ENCODE results near the gene FXYD3. TPM values are rescaled to one million over a fixed set of nuclear protein-coding genes. Genes with fewer than 3 reads are reported as not detected.

FXYD3 gene
- polyA plus RNA-seq, 1 donor (not counting 4 experiments of a cell fraction or from before 2014, with no cell fraction given): 851 TPM

- H3K9ac ChIP-seq (ENCODE audit: control insufficient read depth, extremely low read depth, insufficient read depth, low read length): no peak overlapping the region
- no peak overlapping the region for H2AFZ ChIP-seq (ENCODE audit: control insufficient read depth, low read length)
- peaks cover 19% of the 10 kb centered on the region for H3K27me3 ChIP-seq (ENCODE audit: control insufficient read depth, extremely low read depth, insufficient read depth, low read length)
- no peaks in the 10 kb centered on the region for H4K20me1 ChIP-seq (ENCODE audit: control insufficient read depth, extremely low read depth, insufficient read depth, low read length)
- TF ChIP-seq EZH2 (IDR thresholded peaks at IDR 0.05; ENCODE audit: low read length) (no peak), CTCF (optimal IDR thresholded peaks at IDR 0.05 in 1 of 3, IDR thresholded peaks at IDR 0.05 in 1 of 3, conservative IDR thresholded peaks at IDR 0.05 in 1 of 3; ENCODE audit: extremely low read depth in 1 of 3, insufficient read depth in 2 of 3, low read length in 3 of 3) (no peak)
- H3K9me1 ChIP-seq (ENCODE audit: control insufficient read depth, extremely low read depth, insufficient read depth, low read length): no peaks in the 10 kb centered on the region
- no peak overlapping the region for H3K4me3 ChIP-seq (ENCODE audit: control insufficient read depth in 2 of 3, extremely low read depth in 1 of 3, insufficient read depth in 2 of 3, low read depth in 1 of 3, low read length in 3 of 3)
- peaks cover 25% of the 10 kb centered on the region for H3K4me1 ChIP-seq (ENCODE audit: control insufficient read depth, extremely low read depth, insufficient read depth, low read length)
- no peak for DNase-seq (ENCODE audit: low read depth, low spot score)
- H3K9me3 ChIP-seq (ENCODE audit: control insufficient read depth, low read depth, low read length): no peaks in the 10 kb centered on the region
- H3K4me2 ChIP-seq (ENCODE audit: control insufficient read depth, extremely low read depth, insufficient read depth, low read depth, low read length): no peak overlapping the region
- no peaks in the 10 kb centered on the region for H3K36me3 ChIP-seq (ENCODE audit: control insufficient read depth in 2 of 2, extremely low read depth in 1 of 2, insufficient read depth in 2 of 2, low read length in 2 of 2)
- dilution Hi-C loops (cut with MboI; ENCODE audit: extremely low pct_ligation_motif_present, low sequenced_read_pairs): no loop called here
- H3K27ac ChIP-seq (ENCODE audit: control insufficient read depth, insufficient read depth, low read length): no peak overlapping the region
- no peak for FAIRE-seq
- H3K79me2 ChIP-seq (ENCODE audit: control insufficient read depth, insufficient read depth, low read length): no peaks in the 10 kb centered on the region
Measured at GRCh38 chr19:35140207-35140961, 24.8 kb downstream of the FXYD3 start.

GRCh38 chr19:35140962-35141836, 25.6 kb downstream of the FXYD3 start:
- no peaks in the 10 kb centered on the region for H4K20me1 ChIP-seq (ENCODE audit: control insufficient read depth, extremely low read depth, insufficient read depth, low read length)
- no peaks in the 10 kb centered on the region for H3K9me3 ChIP-seq (ENCODE audit: control insufficient read depth, low read depth, low read length)
- peak overlapping the region; percentile 32 for H2AFZ ChIP-seq (ENCODE audit: control insufficient read depth, low read length)
- H3K9me1 ChIP-seq (ENCODE audit: control insufficient read depth, extremely low read depth, insufficient read depth, low read length): no peaks in the 10 kb centered on the region
- FAIRE-seq (peak; percentile 77), DNase-seq (ENCODE audit: low read depth, low spot score) (peak; percentile 81)
- H3K27me3 ChIP-seq (ENCODE audit: control insufficient read depth, extremely low read depth, insufficient read depth, low read length): peaks cover 19% of the 10 kb centered on the region
- no peaks in the 10 kb centered on the region for H3K79me2 ChIP-seq (ENCODE audit: control insufficient read depth, insufficient read depth, low read length)
- H3K9ac ChIP-seq (ENCODE audit: control insufficient read depth, extremely low read depth, insufficient read depth, low read length): no peak overlapping the region
- H3K36me3 ChIP-seq (ENCODE audit: control insufficient read depth in 2 of 2, extremely low read depth in 1 of 2, insufficient read depth in 2 of 2, low read length in 2 of 2): no peaks in the 10 kb centered on the region
- H3K27ac ChIP-seq (ENCODE audit: control insufficient read depth, insufficient read depth, low read length): no peak overlapping the region
- peak overlapping the region in 2 of 3 experiments; percentile 18 to 32 for H3K4me3 ChIP-seq (ENCODE audit: control insufficient read depth in 2 of 3, extremely low read depth in 1 of 3, insufficient read depth in 2 of 3, low read depth in 1 of 3, low read length in 3 of 3)
- H3K4me1 ChIP-seq (ENCODE audit: control insufficient read depth, extremely low read depth, insufficient read depth, low read length): peaks cover 26% of the 10 kb centered on the region
- peak overlapping the region; percentile 44 for H3K4me2 ChIP-seq (ENCODE audit: control insufficient read depth, extremely low read depth, insufficient read depth, low read depth, low read length)
- dilution Hi-C loops (cut with MboI; ENCODE audit: extremely low pct_ligation_motif_present, low sequenced_read_pairs): no loop called here
- no peak for TF ChIP-seq EZH2 (IDR thresholded peaks at IDR 0.05; ENCODE audit: low read length)
- peak; percentile 31 to 85 (median 82) for TF ChIP-seq CTCF (optimal IDR thresholded peaks at IDR 0.05 in 1 of 3, IDR thresholded peaks at IDR 0.05 in 1 of 3, conservative IDR thresholded peaks at IDR 0.05 in 1 of 3; ENCODE audit: extremely low read depth in 1 of 3, insufficient read depth in 2 of 3, low read length in 3 of 3)

Data from keratinocyte (primary cell).